Memory B cell (primary cell): Measurements from ENCODE around the gene TOMM34.

Experiments used
- ATAC-seq: fragments of 150-1000 bp; cut with Tn5 transposase; 2 replicates; pipeline ENCODE4 v1.10.0; 2021; ENCODE audit warnings: low read depth, mild to moderate bottlenecking, moderate library complexity
- DNase-seq, 2 donors: peaks; one replicate each; pipeline ENCODE4 v3.0.0; 2022; ENCODE audit warnings: low spot score in 2 of 2
- H3K27ac Mint-ChIP-seq: one replicate; pipeline ENCODE4 v1.8.0; 2022; ENCODE audit warnings: mild to moderate bottlenecking, moderate library complexity, mixed read lengths
- H3K27me3 Mint-ChIP-seq: one replicate; pipeline ENCODE4 v1.8.0; 2022; ENCODE audit warnings: mixed read lengths
- H3K36me3 Mint-ChIP-seq: one replicate; pipeline ENCODE4 v1.8.0; 2022; ENCODE audit warnings: mild to moderate bottlenecking, mixed read lengths
- H3K4me1 Mint-ChIP-seq: one replicate; pipeline ENCODE4 v1.8.0; 2022; ENCODE audit warnings: mixed read lengths
- H3K4me3 Mint-ChIP-seq: one replicate; pipeline ENCODE4 v1.8.0; 2022; ENCODE audit warnings: mild to moderate bottlenecking, moderate library complexity, mixed read lengths
- H3K9me3 Mint-ChIP-seq: one replicate; pipeline ENCODE4 v1.8.0; 2022; ENCODE audit warnings: mixed read lengths

TOMM34 gene

DNA sequence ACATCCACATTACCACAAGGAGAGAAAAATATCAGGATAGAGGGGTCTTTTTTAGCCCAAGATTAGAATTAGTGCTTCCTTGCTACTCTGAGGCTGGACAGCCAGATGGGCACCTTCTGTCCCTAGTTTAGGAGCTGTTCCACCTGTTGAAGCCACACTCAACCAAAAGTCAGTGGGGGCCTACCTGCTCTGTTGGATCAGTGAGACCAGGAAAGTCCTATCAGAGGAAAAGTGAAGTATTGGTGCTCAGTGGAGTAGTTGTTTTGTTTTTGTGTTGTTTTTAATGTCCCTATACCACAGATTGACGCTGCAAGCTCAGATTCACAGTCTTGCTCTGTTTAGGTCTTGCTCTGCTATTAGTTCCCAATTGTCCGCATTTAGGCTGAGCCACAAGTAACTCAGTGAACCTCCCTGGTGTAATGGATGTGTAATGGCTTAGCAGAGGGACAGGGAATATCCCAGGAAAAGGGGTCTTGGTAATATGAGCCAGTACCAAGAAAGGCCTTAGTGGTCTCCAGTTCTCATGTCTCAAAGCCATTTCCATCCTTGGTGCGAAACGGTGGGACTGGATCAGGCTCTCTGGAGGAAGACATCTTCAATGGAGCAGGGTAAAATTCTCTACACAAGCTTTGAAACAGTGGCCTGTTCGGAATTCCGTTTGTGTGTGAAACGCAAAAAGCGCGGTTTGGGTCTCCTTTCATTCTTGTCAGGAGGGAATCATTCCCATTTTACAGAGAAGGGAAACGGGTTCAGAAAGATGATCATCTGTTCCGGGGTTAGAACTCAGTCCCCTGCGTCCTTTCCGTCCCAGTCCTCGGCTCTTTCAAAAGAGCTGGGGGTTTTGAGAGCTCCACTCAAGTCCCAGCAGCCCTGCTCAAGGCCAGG is 51.0 kb downstream of the TOMM34 start:
- DNase-seq = no peak
- H3K36me3 Mint-ChIP-seq = peaks cover 10% of the 10 kb centered on the region
- H3K27me3 Mint-ChIP-seq = no peaks in the 10 kb centered on the region
- peaks cover 9% of the 10 kb centered on the region for H3K4me1 Mint-ChIP-seq
- no peak for ATAC-seq
- H3K4me3 Mint-ChIP-seq = peak overlapping the region; percentile 89
- H3K27ac Mint-ChIP-seq = peak overlapping the region; percentile 53
- H3K9me3 Mint-ChIP-seq = no peaks in the 10 kb centered on the region

DNA sequence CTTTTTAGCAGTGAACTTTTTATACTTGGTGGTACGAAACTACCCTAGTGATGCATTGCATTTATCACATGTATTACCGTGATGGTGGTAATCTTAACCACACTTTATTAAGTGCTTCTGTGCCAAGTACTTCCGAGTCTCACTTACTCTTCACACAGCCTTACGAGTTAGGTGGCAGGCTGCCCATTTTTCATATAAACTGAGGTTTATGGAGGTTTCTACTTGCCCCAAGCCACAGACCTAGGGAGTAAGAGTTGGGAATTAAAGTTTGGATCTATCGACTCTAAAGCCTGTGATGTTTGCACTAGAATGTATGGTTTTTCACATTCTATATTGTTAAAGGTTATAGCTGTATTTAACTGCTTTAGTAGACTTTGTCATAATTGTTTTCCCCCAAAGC is 55.8 kb downstream of the TOMM34 start:
- H3K9me3 Mint-ChIP-seq = no peaks in the 10 kb centered on the region
- H3K4me1 Mint-ChIP-seq = peaks cover 11% of the 10 kb centered on the region
- H3K36me3 Mint-ChIP-seq = peaks cover 22% of the 10 kb centered on the region
- no peak overlapping the region for H3K4me3 Mint-ChIP-seq
- no peak for DNase-seq
- no peak for ATAC-seq
- no peak overlapping the region for H3K27ac Mint-ChIP-seq
- H3K27me3 Mint-ChIP-seq = no peaks in the 10 kb centered on the region

DNA sequence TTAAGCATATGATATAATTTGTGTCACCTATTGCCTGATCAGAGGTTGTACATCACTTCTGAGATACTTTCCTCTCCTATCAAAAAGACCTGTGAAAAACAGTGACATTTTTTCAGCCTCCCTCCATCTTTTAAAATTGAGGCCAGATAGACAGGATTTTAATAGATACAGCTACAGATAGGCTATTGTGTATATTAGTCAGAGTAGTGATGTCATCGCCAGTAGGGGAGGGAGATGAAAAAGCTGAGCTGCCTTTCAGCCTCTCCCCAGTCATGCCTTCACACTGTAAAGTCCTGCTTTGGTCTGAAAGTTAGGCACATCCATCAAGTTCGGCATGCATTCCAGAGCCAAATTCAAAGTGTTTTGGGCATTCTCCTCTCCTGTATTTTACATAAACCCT is 58.2 kb downstream of the TOMM34 start:
- H3K4me1 Mint-ChIP-seq = peaks cover 18% of the 10 kb centered on the region
- DNase-seq (no peak), ATAC-seq (no peak)
- H3K4me3 Mint-ChIP-seq = no peak overlapping the region
- no peaks in the 10 kb centered on the region for H3K9me3 Mint-ChIP-seq
- H3K36me3 Mint-ChIP-seq = peaks cover 24% of the 10 kb centered on the region
- no peak overlapping the region for H3K27ac Mint-ChIP-seq
- no peaks in the 10 kb centered on the region for H3K27me3 Mint-ChIP-seq

DNA sequence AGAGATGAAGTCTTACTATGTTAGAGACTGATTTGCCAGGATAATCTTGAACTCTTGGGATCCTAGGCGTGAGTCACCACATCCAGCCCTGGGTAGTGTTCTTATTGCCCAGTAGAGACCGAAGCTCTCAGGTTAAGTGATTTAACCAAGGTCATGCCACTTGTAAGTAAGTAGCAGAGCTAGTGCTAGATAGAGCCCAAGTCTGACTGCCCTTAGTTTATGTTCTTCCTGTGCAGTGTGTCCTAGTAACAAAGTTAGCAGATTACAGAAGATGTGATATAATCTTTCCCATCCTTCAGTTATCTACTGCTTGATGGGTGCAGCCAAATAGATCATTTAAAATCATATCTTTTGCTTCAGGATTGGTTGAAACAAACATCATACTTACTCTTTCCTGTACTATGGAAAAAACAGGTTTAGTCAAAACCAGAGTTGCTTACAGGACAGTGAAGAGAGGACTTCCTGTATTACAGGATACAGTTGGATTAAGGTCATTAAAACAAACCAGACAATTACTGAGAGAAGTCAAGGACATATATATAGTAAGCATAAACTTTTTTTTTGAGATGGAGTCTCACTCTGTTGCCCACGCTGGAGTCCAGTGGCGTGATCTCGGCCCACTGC is 59.9 kb downstream of the TOMM34 start:
- H3K36me3 Mint-ChIP-seq = peaks cover 25% of the 10 kb centered on the region
- H3K4me1 Mint-ChIP-seq = peaks cover 30% of the 10 kb centered on the region
- no peaks in the 10 kb centered on the region for H3K9me3 Mint-ChIP-seq
- H3K27ac Mint-ChIP-seq = peak overlapping the region; percentile 74
- no peak overlapping the region for H3K4me3 Mint-ChIP-seq
- ATAC-seq (no peak), DNase-seq (no peak)
- no peaks in the 10 kb centered on the region for H3K27me3 Mint-ChIP-seq

DNA sequence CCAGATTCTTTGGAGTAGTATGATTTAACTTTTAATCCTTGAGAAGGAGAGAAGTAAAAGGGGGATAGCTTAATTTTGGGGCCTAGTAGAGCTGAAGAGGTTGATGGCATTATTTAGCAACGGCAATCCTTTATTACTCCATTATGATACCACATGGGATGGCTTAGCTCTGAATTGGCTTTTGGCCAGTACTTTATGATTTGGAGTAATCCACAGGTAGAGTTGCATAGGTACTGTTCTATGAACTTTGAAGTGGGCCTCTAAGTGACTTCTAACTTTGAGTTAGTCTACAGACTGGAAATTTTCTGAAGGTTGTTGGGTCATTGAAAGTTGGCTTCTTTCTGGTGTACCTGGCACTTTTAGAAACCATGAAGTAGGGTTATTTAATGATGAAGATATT is 63.1 kb downstream of the TOMM34 start:
- H3K27me3 Mint-ChIP-seq = no peaks in the 10 kb centered on the region
- peaks cover 23% of the 10 kb centered on the region for H3K36me3 Mint-ChIP-seq
- peak overlapping the region; percentile 26 for H3K27ac Mint-ChIP-seq
- DNase-seq (no peak), ATAC-seq (no peak)
- no peaks in the 10 kb centered on the region for H3K9me3 Mint-ChIP-seq
- peak overlapping the region; percentile 2 for H3K4me3 Mint-ChIP-seq
- H3K4me1 Mint-ChIP-seq = peaks cover 44% of the 10 kb centered on the region

DNA sequence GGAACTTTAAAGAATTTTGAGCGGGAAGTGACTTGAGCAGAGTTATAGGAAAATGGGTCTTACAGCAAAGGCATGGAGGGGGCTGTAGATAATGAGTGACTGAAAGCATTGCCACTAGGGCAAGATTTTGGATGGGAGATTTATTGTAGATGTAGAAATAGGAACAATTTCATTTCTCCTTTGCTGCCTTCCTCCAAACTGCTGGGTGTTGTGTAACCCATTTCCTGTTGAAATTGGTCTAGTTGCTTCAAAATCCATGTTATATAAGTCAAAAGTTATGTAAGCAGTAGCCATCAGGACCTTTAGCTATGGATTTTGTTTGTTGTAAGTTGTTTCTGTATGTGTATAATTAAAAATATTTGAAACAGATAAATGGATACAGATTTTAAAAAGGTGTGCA is 63.6 kb downstream of the TOMM34 start:
- H3K27me3 Mint-ChIP-seq = no peaks in the 10 kb centered on the region
- H3K36me3 Mint-ChIP-seq = peaks cover 26% of the 10 kb centered on the region
- no peak for DNase-seq
- H3K9me3 Mint-ChIP-seq = no peaks in the 10 kb centered on the region
- ATAC-seq = no peak
- peak overlapping the region; percentile 21 for H3K4me3 Mint-ChIP-seq
- H3K27ac Mint-ChIP-seq = peak overlapping the region; percentile 78
- peaks cover 47% of the 10 kb centered on the region for H3K4me1 Mint-ChIP-seq

DNA sequence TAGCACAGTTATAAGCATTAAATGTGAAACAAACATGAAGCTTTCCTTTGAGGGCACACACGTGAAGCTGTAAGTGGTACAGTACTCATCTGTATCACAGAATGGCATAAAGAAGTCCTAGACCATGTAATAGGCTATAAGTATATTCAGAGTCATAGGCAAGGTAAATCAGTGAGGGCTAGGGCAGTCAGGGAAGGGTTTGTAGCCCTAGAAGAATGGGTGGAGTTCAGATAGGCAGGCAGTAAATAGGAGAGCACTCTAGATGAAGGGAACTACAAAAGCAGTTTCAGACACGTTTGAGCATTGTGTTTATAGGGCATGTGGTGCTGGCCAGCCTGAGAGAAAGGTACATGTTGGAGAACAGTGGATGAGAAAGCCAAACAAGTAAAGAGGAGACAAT is 65.2 kb downstream of the TOMM34 start:
- DNase-seq (no peak), ATAC-seq (no peak)
- peaks cover 19% of the 10 kb centered on the region for H3K36me3 Mint-ChIP-seq
- no peak overlapping the region for H3K4me3 Mint-ChIP-seq
- H3K27me3 Mint-ChIP-seq = no peaks in the 10 kb centered on the region
- H3K9me3 Mint-ChIP-seq = no peaks in the 10 kb centered on the region
- H3K4me1 Mint-ChIP-seq = peaks cover 47% of the 10 kb centered on the region
- peak overlapping the region; percentile 19 for H3K27ac Mint-ChIP-seq
